IMR-90 (cell line): Measurements from ENCODE around the gene NRP1. TPM values are rescaled to one million over a fixed set of nuclear protein-coding genes. Genes with fewer than 3 reads are reported as not detected.
A peak's percentile ranks its signal among the peaks of the same experiment; 100 is the strongest.

Experiments
- ATAC-seq: fragments of 200-7000 bp; cut with Tn5 transposase; 2 replicates; pipeline ENCODE4 v1.9.1; 2020; ENCODE audit warnings: low read depth, mild to moderate bottlenecking, moderate library complexity
- BruUV-seq: library from RNA; stranded (reverse); fragments of 400-500 nt; replicated peaks from 2 replicates; lab custom pipeline; 2021; lab: Mats Ljungman, UMichigan
- CTCF ChIA-PET: fragments of 300-600 bp; formaldehyde crosslinking; extraction: SDS; loops from one replicate; lab custom pipeline; 2021; ENCODE audit warnings: antibody characterized with exemption; lab: Yijun Ruan, JAX
- POLR2A ChIA-PET: fragments of 300-600 bp; sonication (Branson Sonifier 250); formaldehyde crosslinking; loops from one replicate; lab custom pipeline; 2022; ENCODE audit warnings: antibody characterized with exemption; ENCODE audit not compliant: unreplicated experiment; lab: Charles Lee
- DNase-seq: peaks from one replicate; pipeline ENCODE4 v3.0.0; 2013
- H2AFZ ChIP-seq: replicated peaks from 2 replicates; pipeline ENCODE3; 2013; ENCODE audit warnings: low read length, mild to moderate bottlenecking; ENCODE audit not compliant: poor library complexity
- H2AK5ac ChIP-seq: 2 replicates; pipeline ENCODE4 v1.6.1; 2013; ENCODE audit warnings: low read depth, low read length, inconsistent platforms
- H2AK9ac ChIP-seq: replicated peaks from 2 replicates; pipeline ENCODE3; 2013; ENCODE audit warnings: mild to moderate bottlenecking, low read depth, low read length, moderate library complexity; ENCODE audit not compliant: poor library complexity
- H2BK120ac ChIP-seq: 2 replicates; pipeline ENCODE4 v1.6.1; 2013; ENCODE audit warnings: low read depth, low read length, inconsistent platforms
- H2BK15ac ChIP-seq: 3 replicates; pipeline ENCODE4 v1.6.1; 2013; ENCODE audit warnings: low read depth, low read length, inconsistent platforms
- H2BK20ac ChIP-seq: 2 replicates; pipeline ENCODE4 v1.6.1; 2013; ENCODE audit warnings: low read depth, mild to moderate bottlenecking, inconsistent platforms, low read length, moderate library complexity
- H2BK5ac ChIP-seq: 2 replicates; pipeline ENCODE4 v1.6.1; 2013; ENCODE audit warnings: mild to moderate bottlenecking, low read depth, low read length, inconsistent platforms; ENCODE audit not compliant: poor library complexity, severe bottlenecking
- H3K14ac ChIP-seq: replicated peaks from 2 replicates; pipeline ENCODE4 v1.6.1; 2013; ENCODE audit warnings: low read depth, low read length, inconsistent platforms
- H3K18ac ChIP-seq: 2 replicates; pipeline ENCODE4 v1.6.1; 2013; ENCODE audit warnings: low read depth, low read length, control low read depth
- H3K23ac ChIP-seq: 2 replicates; pipeline ENCODE4 v1.6.1; 2013; ENCODE audit warnings: low read depth, low read length, inconsistent platforms
- H3K27ac ChIP-seq: 2 replicates; pipeline ENCODE4 v1.5.1; 2013; ENCODE audit warnings: mild to moderate bottlenecking, control low read depth, low read length; ENCODE audit not compliant: insufficient read depth
- H3K27me3 ChIP-seq: 2 replicates; pipeline ENCODE4 v1.6.1; 2013; ENCODE audit warnings: low read length; ENCODE audit not compliant: control insufficient read depth, insufficient read depth
- H3K36me3 ChIP-seq: 2 replicates; pipeline ENCODE4 v1.6.1; 2013; ENCODE audit warnings: low read length, mixed read lengths; ENCODE audit not compliant: control insufficient read depth, insufficient read depth
- H3K4ac ChIP-seq: 2 replicates; pipeline ENCODE4 v1.6.1; 2013; ENCODE audit warnings: low read depth, low read length, inconsistent platforms
- H3K4me1 ChIP-seq: 2 replicates; pipeline ENCODE4 v1.6.1; 2013; ENCODE audit warnings: low read length, mixed read lengths; ENCODE audit not compliant: control insufficient read depth, insufficient read depth
- H3K4me2 ChIP-seq: 2 replicates; pipeline ENCODE4 v1.6.1; 2013; ENCODE audit warnings: low read depth, mild to moderate bottlenecking, control low read depth, low read length, moderate library complexity
- H3K4me3 ChIP-seq: 2 replicates; pipeline ENCODE4 v1.5.1; 2013; ENCODE audit warnings: low read depth, mild to moderate bottlenecking, control low read depth, low read length, moderate library complexity; ENCODE audit not compliant: insufficient read depth
- H3K56ac ChIP-seq: 2 replicates; pipeline ENCODE4 v1.6.1; 2013; ENCODE audit warnings: low read length, inconsistent platforms; ENCODE audit not compliant: insufficient read depth; ENCODE audit errors: extremely low read depth
- H3K79me1 ChIP-seq, 2 experiments: 2 replicates each; pipeline ENCODE4 v1.6.1; 2013; ENCODE audit warnings: low read length in 2 of 2, inconsistent platforms in 1 of 2, low read depth in 1 of 2
- H3K9ac ChIP-seq: 2 replicates; pipeline ENCODE4 v1.6.1; 2013; ENCODE audit warnings: low read depth, low read length, control low read depth
- H3K9me1 ChIP-seq: 2 replicates; pipeline ENCODE4 v1.6.1; 2013; ENCODE audit warnings: low read length, inconsistent platforms; ENCODE audit not compliant: insufficient read depth
- H3K9me3 ChIP-seq: 2 replicates; pipeline ENCODE4 v1.6.1; 2013; ENCODE audit warnings: low read length; ENCODE audit not compliant: control insufficient read depth, insufficient read depth
- H4K20me1 ChIP-seq: 2 replicates; pipeline ENCODE4 v1.6.1; 2013; ENCODE audit warnings: low read length, inconsistent platforms; ENCODE audit not compliant: insufficient read depth
- H4K5ac ChIP-seq: 2 replicates; pipeline ENCODE4 v1.6.1; 2013; ENCODE audit warnings: mild to moderate bottlenecking, low read depth, low read length, control low read depth
- H4K8ac ChIP-seq, 2 experiments: 2 replicates each; pipeline ENCODE4 v1.6.1; 2013; ENCODE audit warnings: low read depth in 2 of 2, low read length in 2 of 2, control low read depth in 1 of 2, inconsistent platforms in 1 of 2
- H4K91ac ChIP-seq: 2 replicates; pipeline ENCODE4 v1.6.1; 2013; ENCODE audit warnings: low read depth, low read length, inconsistent platforms; ENCODE audit not compliant: insufficient read depth
- BHLHE40 ChIP-seq: fragments of 150-350 bp; IDR thresholded peaks from 2 replicates; pipeline ENCODE4 v1.6.1; 2016; ENCODE audit warnings: mild to moderate bottlenecking, low read depth, low read length
- FOS ChIP-seq: fragments of 150-350 bp; IDR thresholded peaks from 2 replicates; pipeline ENCODE4 v1.6.1; 2016; ENCODE audit warnings: low read depth, low read length
- MXI1 ChIP-seq: IDR thresholded peaks from 2 replicates; pipeline ENCODE4 v1.6.1; 2012; ENCODE audit warnings: low read depth, mild to moderate bottlenecking, low read length, moderate library complexity, borderline replicate concordance
- NFE2L2 ChIP-seq: fragments of 150-350 bp; IDR thresholded peaks from 2 replicates; pipeline ENCODE4 v1.6.1; 2016; ENCODE audit warnings: low read depth, mild to moderate bottlenecking, low read length
- POLR2A ChIP-seq: IDR thresholded peaks from 2 replicates; pipeline ENCODE4 v1.6.1; 2012; ENCODE audit warnings: mild to moderate bottlenecking, low read depth, low read length
- RAD21 ChIP-seq: IDR thresholded peaks from 2 replicates; pipeline ENCODE4 v1.6.1; 2012; ENCODE audit warnings: low read length, improper control_type of control experiment
- RFX5 ChIP-seq: IDR thresholded peaks from 2 replicates; pipeline ENCODE4 v1.8.0; 2012; ENCODE audit warnings: low read depth, mild to moderate bottlenecking, low read length, moderate library complexity
- SMC3 ChIP-seq: fragments of 150-350 bp; IDR thresholded peaks from 2 replicates; pipeline ENCODE4 v1.6.1; 2016; ENCODE audit warnings: low read depth, mild to moderate bottlenecking, antibody characterized with exemption, low read length, moderate library complexity
- WGBS, 2 experiments: methylation state at CpG; one replicate each; pipeline versions ENCODE4 v1.1.5 to v1.1.7; 2013; ENCODE audit warnings: missing lambda C conversion rate in 2 of 2; ENCODE audit not compliant: insufficient read length in 1 of 2; ENCODE audit errors: extremely low coverage in 2 of 2; 5-methylcytosine and 5-hydroxymethylcytosine counted together
- dilution Hi-C: fragments of 300-500 bp; cut with HindIII; formaldehyde crosslinking; loops from one replicate; pipeline ENCODE4 v1.14.3; 2018; ENCODE audit warnings: low sequenced_read_pairs; ENCODE audit not compliant: unreplicated experiment
- in situ Hi-C: fragments of 300-500 bp; cut with MboI; formaldehyde crosslinking; loops from 3 replicates; pipeline ENCODE4 v1.14.3; 2019; ENCODE audit warnings: low sequenced_read_pairs, inconsistent platforms, mixed read lengths
- intact Hi-C: fragments of 100-400 bp; cut with micrococcal nuclease; formaldehyde crosslinking; loops from 2 replicates; pipeline ENCODE4 v1.10.0; 2022
- polyA plus RNA-seq, 3 experiments: library from polyadenylated mRNA; depleted of rRNA; stranded (reverse); fragments of >200 nt; gene quantifications; 2 replicates each; pipeline ENCODE4 v1.2.3, GENCODE V29; 2012; ENCODE audit warnings: low replicate concordance in 1 of 3
- total RNA-seq: library from RNA; depleted of rRNA; stranded (reverse); fragments of >200 nt; gene quantifications from 2 replicates; pipeline ENCODE4 v1.2.3, GENCODE V29; 2012
- TF ChIP-seq, protein P1 (sequence below): fragments of 150-350 bp; IDR thresholded peaks from 2 replicates; pipeline ENCODE4 v1.6.1; 2017; ENCODE audit warnings: mild to moderate bottlenecking, antibody characterized with exemption, low read length, low read depth

NRP1 gene
- total and polyA plus RNA-seq, 2 of the 4 experiments (the other 2 are of a cell fraction), result 108 to 227 TPM

DNA sequence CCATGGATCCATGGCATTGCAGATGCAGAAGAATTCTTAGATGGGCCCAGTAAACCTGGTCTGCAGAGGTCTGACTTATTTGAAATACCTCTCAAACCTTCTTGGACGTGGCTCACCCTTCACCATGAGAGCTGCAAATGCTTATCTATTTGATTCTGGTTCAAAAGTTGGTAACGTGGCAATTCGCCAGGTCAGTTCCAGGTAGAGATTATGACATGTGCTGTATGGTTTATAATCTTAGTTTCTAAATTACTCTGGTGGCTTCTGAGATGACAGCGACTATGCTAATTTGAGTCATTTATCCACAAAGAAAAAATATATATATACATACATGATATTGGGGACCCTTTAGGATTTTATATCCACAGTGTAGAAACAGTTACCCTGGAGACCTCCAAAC lies 68.8 kb downstream of the NRP1 start:
- H3K4me1 ChIP-seq, result peaks cover 7% of the 10 kb centered on the region
- dilution Hi-C loops, result no loop called here

More for the DNA sequence above, 68.8 kb downstream of the NRP1 start:
- WGBS, 2 experiments, result no CpG with 5 or more reads among the region's 4 CpGs
- Histone ChIP-seq H3K27ac (no peak overlapping the region), H3K56ac (no peak overlapping the region), H3K79me1 (peaks cover 5 to 40% of the 10 kb centered on the region in 2 experiments; a peak in 2 of 4 replicates), H2BK15ac (peak overlapping the region; percentile 74; the same call in 2 of the 3 replicates), H3K27me3 (no peaks in the 10 kb centered on the region), H4K8ac (peak overlapping the region; percentile 38 to 52; a peak in 3 of 4 replicates), H2AK9ac (no peak overlapping the region), H3K4me3 (no peak overlapping the region), H3K36me3 (peaks cover 16% of the 10 kb centered on the region), H3K4ac (0 out of 2 replicates have a peak overlapping the region, but pooled peaks have one; percentile 21), H4K5ac (no peak overlapping the region; the same call in 1 of the 2 replicates), H4K20me1 (no peaks in the 10 kb centered on the region), H2AK5ac (peak overlapping the region; percentile 60; the same call in 1 of the 2 replicates), H3K23ac (no peak overlapping the region), H3K18ac (no peak overlapping the region; the same call in 1 of the 2 replicates), H2BK20ac (peak overlapping the region; percentile 84; the same call in 1 of the 2 replicates), H3K4me2 (no peak overlapping the region), H2BK120ac (peak overlapping the region; percentile 78), H3K9me3 (no peaks in the 10 kb centered on the region), H4K91ac (peak overlapping the region; percentile 20; the same call in 1 of the 2 replicates), H3K9ac (no peak overlapping the region), H2AFZ (no peak overlapping the region), H3K14ac (no peak overlapping the region), H2BK5ac (peak overlapping the region; percentile 18), H3K9me1 (peaks cover 6% of the 10 kb centered on the region)
- in situ Hi-C loops (no loop called here), intact Hi-C loops (no loop called here)
- CTCF ChIA-PET, result no interaction called here
- no peak for TF ChIP-seq SMC3
- no peak for TF ChIP-seq NFE2L2
- no peak for TF ChIP-seq BHLHE40
- TF ChIP-seq POLR2A, result no peak
- TF ChIP-seq RAD21, result no peak
- TF ChIP-seq, protein P1, sequence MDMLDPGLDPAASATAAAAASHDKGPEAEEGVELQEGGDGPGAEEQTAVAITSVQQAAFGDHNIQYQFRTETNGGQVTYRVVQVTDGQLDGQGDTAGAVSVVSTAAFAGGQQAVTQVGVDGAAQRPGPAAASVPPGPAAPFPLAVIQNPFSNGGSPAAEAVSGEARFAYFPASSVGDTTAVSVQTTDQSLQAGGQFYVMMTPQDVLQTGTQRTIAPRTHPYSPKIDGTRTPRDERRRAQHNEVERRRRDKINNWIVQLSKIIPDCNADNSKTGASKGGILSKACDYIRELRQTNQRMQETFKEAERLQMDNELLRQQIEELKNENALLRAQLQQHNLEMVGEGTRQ, result no peak
- TF ChIP-seq RFX5, result no peak
- TF ChIP-seq FOS, result no peak
- TF ChIP-seq MXI1, result no peak
- DNase-seq, result no peak
- POLR2A ChIA-PET, result no interaction called here
- no TSS peak for BruUV-seq
- ATAC-seq, result no peak
